Activated CD8-positive, alpha-beta memory T cell treated with anti-CD3 and anti-CD28 coated beads for 24 hours (primary cell): ENCODE data around the gene IGFBP3.

Source experiments
- DNase-seq: peaks from one replicate; pipeline ENCODE4 v3.0.0-alpha.2; 2020

The IGFBP3 gene

DNA sequence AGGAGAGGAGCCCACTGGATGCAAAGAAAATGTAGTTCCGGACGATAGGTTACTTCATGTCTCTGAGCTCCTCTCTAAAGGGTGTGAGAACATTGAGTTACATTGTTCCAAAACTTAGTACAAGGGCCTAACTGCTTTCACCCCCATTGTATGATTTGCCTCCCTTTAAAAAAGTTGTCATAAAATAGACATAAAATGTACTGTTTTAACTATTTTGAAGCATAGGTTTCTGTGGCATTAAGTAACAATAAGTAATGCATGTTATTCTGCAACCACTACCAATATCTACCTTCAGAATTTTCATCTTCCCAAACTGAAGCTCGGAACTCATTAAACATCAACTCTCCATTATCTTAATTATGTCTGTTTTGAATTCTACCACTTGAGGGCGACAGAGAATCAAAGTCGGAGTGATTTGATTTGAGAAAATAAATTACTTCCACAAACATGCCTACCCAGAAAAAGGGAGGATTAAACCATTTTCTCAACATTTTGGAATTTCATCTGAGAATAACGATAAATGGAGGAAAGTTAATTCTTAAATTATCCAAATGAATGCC lies 30.1 kb downstream of the IGFBP3 start:
- DNase-seq: no peak

DNA sequence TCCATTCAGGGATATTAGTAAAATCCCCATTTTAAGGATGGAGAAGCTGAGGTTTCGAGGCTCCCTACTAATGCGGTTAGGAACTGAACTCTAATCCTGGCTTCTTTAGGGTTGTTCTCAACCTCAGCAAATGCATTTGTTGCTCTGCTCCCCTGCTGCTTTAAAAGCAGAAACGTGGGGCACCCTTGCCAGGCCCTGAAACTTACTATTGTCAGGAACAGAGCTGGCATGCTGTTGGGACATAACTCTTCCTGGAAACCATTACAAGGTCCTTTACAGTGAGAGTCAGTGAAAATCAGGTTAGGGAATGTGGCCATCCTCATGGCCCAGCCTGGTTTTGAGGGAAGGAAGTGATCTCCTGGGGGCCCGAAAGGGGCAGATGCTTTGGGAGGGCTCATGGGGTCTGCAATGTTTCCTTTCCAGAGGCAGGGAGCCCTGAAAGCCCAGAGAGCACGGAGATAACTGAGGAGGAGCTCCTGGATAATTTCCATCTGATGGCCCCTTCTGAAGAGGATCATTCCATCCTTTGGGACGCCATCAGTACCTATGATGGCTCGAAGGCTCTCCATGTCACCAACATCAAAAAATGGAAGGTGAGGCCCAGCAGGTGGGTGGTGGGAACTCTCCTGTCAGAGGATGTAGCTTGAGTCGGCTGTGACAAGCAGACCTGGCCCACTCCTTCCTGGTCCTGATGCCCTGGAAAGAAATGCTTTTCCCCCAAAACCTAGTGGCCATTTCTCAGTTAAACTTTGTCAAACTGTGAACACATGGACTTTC lies 30.8 kb downstream of the IGFBP3 start:
- no peak for DNase-seq

DNA sequence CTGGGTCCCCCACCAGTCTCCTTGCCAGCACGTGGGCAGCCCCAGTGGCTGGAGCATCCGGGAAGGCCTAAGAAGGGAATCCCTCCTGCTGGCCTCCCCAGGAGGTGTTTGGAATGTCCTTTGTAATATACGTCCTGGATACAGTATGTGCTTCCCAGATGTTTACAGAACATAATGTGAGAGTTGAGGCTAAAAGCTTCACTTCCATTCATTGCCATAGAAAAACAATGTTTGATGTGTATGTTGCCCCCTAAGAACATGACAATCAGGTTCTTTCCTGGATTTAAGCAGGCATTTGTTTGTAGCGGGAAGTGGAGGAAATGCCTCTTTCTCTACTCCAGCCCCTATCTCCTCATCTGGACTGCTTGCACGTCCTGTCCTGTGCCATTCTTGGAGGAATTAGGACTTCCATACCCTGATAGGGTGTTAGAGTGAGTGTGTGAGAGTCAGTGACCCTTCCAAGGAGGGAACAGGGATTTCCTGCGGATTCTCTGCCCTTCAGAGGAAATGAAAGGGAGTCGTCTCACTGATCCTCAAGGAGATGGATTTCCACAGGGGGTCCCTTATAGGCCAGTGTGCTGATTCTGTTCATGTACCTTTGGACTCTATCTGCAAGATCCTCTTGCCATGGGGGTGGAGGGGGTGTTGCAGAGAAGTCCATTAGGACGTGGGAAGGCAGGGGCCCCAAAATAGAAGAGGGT lies 31.6 kb downstream of the IGFBP3 start:
- no peak for DNase-seq

DNA sequence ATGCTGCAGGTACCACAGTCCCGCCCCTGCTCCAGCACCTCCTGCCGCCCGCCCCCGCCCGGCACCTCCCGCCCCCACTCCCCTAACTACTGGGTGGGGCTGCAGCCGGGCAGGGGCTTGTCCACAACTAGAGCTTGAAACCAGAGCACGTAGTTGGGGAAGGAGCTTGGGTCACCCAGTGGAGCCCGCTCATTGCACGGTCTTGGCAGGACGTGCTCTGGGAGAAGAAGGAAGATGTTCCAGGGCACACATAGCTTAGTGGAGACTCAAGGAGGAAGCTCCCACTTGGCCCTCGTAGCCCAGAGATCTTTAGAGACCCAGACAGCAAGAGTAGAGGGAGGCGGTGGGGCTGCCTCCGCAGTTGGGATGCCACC lies 32.1 kb downstream of the IGFBP3 start:
- DNase-seq: no peak

DNA sequence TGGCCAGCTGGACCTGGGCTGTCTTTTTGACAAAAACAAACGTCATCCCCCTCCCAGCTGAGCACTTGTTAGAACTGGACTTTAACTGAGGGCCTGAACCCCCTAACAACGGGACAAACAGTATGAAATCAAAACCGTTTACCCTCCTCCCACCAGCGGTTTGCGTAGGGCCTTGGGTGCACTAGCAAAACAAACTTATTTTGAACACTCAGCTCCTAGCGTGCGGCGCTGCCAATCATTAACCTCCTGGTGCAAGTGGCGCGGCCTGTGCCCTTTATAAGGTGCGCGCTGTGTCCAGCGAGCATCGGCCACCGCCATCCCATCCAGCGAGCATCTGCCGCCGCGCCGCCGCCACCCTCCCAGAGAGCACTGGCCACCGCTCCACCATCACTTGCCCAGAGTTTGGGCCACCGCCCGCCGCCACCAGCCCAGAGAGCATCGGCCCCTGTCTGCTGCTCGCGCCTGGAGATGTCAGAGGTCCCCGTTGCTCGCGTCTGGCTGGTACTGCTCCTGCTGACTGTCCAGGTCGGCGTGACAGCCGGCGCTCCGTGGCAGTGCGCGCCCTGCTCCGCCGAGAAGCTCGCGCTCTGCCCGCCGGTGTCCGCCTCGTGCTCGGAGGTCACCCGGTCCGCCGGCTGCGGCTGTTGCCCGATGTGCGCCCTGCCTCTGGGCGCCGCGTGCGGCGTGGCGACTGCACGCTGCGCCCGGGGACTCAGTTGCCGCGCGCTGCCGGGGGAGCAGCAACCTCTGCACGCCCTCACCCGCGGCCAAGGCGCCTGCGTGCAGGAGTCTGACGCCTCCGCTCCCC lies 32.7 kb downstream of the IGFBP3 start, which contains the start of gene IGFBP1:
Gene IGFBP1 (plus strand): TSS at position 304 of the 808 bp plus-strand sequence. CDS start 165 bp downstream, at position 469.
- no peak for DNase-seq

DNA sequence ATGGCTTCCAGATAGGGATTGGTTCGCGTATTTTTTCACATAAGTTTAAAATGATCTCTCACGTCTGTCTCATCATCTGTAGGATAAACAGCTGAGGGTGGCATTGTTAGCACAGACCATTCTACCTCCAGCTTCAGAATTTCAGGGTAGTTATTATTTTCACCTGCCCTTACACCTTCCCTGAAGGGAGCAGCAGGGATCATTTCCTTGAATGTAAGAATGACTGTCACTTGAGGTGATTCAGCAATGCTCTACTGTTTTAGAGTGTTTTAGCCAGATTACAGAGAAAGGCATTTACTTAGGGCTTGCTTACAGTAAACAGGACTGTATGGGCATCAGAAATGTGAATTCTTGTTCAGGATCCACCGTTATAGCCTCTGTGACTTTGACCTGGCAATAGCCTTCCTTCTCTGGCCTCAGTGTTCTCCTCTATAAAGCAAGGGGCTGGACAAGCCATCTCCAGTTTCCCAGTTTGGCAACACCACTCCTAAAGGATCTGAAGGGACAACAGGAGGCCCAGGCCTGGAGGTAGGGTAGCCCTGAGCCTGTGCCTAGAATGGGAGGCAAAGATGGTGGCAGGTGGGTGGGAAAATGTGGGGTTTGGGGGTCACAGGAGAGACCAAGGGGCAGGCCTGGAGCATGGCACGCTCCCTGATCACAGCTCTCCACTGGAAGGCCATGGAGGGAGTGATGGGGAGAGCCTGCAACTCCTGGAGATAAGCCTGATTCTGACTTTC lies 34.0 kb downstream of the IGFBP3 start:
- DNase-seq: no peak

DNA sequence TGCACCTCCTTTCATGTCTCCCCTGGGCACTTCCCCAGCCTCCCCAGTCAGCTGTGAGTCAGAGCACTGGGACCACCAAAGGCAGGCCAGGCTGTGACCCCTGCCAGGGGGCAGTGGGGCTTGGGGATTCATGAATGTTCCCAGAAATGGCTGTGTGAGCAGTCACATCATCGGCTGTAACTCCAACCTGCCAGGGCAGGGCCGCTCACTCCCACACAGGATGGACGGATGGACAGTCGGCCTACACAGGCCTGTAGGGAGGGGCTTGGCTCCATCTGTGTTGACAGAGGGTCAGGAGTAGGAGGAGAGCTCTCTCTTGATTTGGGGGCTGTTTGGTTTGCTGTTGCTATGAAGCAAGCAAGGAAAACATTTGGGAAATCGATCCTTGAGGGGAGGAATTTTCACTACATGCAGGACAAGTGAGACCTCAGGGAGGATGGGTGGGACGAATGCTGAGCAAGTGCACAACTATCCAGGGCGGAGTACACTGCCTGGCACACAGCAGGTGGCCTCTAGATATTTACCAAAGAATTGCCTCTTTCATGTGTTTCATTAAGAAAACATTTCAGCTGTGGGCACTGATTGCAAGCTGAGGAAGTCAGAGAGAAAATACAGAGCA lies 35.7 kb downstream of the IGFBP3 start:
- no peak for DNase-seq

DNA sequence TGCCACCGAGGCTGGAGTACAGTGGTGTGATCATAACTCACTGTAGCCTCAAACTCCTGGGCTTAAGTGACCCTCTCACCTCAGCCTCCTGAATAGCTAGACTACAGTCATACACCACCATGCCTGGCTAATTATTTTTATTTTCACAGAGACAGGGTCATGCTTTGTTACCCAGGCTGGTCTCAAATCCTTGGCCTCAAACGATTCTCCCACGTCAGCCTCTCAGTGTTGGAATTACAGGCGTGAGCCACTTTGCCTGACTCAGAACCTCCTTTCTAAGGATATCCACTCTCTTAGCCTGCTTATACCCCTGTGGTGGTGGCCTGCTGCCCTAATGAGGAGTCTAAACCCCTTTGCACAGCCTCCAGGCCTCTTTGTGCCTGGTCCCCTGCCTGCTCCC lies 36.9 kb downstream of the IGFBP3 start:
- DNase-seq: no peak

DNA sequence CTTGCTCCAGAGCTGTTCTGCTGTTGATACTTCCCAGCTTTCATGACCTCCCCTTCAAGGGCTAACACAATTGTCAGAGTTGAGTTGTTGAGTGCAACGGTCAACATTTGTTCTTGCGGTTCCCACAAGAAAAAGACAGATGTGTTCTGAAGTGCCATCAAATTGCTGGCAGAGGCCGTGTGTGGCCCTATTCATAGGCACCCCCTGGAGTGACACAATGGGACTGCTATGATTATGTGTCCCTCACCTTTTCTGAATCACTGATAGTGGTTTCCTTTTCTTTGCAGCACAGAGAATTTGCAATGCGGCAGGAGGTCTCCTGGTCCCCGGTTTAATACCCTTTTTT lies 38.6 kb downstream of the IGFBP3 start:
- no peak for DNase-seq

DNA sequence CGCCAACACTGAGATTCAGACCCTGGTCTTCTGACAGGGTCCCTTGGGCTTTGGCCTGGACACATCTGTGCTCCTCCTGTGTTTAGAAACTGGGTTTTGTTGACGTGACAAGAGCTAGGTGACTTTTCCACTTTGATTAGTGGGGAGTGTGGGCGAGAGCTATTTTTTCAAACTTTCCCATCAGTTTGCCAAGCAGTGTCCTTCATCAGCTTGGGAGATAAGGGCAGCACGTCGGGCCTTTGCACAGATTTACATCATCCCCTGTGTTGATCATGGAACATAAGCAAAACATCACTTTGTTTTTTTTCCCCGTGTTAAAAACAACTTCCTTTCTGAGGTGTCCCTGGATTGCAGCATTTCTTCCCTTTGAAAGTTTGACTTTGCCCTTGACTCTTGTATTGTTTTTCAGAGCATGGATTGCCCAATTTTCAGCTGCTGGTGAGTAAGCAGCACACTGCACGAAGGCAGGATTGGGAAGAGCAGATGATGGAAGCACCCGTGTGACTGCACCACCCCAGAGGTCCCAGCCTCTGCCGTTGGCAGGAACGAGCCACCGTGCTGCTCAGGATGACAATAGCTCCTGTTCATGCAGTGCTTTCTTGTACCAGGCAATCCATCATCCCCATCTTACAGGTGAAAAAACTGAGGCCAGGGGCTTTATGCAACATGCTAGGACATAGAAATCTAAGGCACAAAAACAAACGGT lies 39.2 kb downstream of the IGFBP3 start:
- no peak for DNase-seq

DNA sequence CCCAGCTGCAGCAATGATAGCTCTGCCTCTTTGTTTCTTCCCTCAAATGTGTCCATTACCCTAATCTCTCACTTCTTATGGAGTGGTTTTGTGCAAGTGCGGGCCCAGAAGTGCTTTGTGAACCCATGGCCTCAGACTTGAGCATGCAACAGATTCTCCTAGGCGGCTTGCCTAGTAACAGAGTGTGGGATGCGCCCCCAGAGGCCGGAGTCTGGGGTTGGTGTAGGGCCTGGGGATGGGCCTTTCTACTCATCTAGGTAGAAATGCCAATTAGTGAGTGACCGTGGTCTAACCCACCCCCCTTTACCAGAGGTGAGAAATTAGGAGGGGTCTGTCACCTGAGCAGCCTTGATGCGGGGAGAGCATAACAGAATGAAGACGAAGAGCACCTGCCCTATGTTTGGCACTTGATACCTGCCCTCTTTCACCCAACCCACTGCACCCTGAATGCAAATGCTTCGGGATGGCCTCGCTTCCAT lies 39.8 kb downstream of the IGFBP3 start:
- no peak for DNase-seq

DNA sequence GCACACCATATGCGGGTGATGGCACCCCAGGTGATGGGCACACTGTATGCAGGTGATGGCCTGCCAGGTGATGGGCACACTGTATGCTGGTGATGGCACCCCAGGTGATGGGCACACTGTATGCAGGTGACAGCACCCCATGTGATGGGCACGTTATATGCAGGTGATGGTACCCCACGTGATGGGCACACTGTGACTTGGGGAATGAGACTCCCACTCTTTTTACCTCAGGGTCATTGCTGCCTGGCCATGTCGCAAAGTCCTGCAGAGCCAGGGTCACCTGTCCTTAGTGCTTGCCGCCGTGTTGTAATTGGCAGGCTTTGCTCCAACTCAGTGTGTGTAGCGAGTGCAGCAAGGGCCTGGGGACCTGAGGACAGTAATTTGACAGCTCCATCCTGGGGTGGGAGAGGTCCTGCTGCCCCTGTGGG lies 40.6 kb downstream of the IGFBP3 start:
- DNase-seq: no peak

DNA sequence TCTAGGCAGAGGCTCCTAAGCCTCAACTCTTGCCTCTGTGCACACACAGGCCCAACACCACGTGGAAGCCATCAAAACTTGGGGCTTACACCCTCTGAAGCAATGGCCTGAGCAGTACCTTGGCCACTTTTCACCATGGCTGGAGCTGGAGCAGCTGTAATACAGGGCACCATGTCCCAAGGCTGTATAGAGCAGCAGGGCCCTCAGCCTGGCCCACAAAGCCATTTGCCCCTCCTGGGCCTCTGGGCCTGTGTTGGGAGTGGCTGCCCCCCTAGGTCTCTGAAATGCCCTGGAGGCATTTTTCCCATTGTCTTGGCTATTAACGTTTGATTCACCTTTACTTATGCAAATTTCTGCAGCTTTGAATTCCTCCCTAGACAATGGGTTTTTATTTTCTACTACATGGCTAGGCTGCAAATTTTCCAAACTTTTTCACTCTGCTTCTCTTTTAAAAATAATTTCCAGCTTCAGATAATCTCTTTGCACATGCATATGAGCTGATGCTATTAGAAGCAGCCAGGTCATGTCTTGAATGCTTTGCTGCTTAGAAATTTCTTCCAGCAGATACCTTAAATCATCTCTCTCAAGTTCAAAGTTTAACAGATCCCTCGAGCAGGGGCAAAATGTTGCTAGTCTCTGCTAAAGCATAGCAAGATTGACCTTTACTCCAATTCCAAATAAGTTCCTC lies 42.5 kb downstream of the IGFBP3 start:
- DNase-seq: no peak

DNA sequence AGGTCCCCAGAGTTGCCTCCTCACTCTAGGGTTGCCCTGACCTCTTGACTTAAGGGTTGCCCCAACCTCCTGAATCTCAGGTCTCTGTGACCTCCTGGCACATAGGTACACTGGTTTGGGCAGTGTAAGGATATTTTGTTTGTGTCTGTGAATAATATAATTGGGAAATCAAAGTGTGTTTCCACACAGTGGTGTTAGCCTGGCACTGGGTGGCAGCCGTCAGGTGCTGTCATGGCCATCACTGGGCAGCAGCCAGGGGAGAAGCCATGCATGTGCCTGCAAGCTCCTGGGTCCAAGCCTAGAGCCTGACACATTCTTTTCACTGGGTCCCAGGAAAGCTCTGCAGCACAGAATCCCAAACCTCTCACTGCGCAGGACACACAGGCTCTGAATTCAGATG lies 44.6 kb downstream of the IGFBP3 start:
- DNase-seq: no peak

DNA sequence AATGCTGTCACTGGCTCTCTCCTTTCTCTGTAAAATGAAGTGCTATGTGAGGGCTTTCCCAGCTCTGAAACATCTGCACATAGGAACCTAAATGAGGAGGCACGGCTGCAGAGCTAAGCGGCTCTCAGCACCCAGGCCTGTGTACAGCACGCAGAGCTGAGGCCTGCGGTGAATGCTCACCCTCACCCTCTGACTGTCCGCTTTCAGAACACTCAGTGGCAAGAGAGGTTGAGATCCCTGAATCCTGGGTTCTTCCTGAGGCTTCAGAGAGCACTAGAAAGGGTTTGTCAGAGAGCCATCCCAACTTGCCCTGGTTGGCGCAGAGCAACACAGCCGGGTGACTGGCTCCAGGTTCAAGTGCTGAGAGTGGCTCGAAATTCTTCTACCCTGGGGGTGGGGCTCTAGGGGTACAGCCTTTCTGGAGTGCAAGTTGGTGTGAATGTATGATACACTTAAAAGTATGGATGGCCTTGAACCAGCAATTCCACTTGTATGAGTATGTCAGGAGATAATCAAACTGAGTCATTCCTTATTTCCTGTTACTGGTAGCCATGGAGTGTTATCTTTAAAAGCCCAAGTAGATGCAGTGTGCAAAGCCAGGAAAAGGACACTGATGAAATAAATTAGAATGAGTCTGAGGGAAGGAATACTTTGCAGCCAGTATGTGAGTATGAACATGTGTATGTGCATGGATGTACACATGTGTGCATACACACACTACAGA lies 46.5 kb downstream of the IGFBP3 start:
- DNase-seq: no peak

DNA sequence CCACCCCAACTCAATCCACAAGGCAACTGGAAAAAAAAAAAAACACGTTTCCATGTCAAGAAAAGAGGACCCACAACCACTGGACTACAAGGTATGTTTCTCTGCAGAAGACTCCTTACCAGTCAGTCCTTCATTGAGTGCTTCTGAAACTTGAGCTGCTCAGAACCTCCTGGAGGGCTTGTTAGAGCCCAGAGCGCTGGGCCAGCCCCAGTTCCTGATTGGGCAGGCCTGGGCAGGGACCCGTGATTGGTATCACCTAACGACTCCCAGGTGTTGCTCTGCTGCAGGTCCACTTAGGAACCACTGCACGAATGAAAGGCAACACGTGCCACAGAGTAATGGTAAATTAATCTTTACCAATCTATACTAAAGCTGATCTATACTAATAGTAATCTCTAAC lies 47.7 kb downstream of the IGFBP3 start:
- DNase-seq: no peak

DNA sequence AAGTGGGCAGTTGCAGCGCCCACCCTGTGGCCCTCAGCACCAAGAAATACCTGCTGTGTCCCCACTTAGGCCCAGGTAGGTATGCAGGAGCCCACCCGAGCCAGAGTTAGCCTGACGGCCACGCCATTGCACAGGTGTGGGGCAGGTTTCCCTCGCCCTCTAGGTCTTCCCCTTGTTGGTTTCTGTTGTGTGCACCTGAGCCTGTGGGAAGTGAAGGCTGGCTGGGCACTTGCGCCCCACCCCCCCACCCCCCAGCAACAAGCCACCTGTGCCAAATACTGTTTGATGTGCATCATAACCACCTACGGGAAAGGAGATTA lies 48.1 kb downstream of the IGFBP3 start, which contains the start of gene CCDC201:
Gene CCDC201 (minus strand): TSS at position 48 of the 320 bp plus-strand sequence. CDS start 75 bp downstream, outside the sequence.
- DNase-seq: no peak

DNA sequence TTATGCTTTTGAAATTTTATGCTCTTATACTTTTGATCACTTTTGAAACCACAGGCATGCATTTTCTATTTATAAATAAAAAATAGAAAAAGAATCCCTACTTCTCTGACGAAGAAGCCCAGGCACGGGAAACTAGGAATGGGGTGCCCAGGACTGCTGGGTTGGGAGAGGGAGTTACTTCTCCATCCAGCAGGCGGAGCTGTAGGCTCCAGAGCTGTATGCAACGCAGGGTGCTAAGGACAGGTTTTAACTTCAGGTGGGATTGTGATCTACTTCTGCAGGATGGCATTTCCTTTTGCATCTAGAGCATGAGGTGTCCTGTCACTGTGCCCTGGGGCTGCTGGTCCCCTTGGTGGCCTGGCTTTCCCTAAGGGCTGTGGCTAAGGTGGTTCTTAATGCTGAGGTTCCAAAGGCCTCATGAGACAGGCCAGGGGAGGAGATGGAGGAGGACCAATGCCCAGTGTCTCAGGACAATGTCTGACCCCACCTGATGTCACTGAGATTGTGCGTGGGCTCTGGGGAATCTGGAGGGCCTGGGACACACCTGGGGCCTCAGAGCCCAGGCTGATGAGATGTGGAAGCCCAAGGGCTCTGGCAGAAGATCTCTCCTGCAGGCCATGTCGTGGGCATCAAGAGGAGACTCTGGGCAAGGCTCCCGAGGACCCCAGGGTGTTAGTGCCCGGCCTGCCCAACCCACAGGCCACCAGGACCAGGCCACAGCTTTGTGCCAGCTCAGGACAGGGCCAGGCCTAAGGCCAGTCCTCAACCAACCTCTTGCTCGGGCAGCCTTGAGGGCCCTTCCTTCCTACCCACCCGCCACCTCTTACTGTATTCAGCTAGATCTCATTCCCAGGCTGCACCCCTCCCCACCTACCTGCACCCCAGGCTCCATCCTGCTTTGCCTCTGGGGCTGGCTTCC lies 48.7 kb downstream of the IGFBP3 start:
- DNase-seq: no peak

DNA sequence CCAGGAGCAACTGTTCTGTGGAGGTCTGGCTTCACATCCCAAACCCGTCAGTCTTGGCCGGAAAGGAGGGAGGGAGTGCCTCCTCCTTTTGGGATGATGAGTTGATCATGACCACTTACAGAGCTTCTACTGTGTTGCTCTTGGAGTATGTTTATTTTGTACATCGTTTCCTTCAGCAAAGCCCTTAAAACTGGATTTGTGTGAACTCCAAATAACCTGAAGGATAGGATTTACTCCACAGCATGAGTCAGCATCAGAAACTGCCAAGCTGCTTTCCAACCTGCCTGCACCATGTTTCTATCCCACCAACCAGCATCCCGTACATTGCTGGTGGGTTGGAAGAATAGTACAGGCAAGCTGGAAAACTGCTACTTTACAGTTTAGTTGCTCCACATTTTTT lies 51.6 kb downstream of the IGFBP3 start:
- DNase-seq: no peak
